ENCODE data around the gene UNC45B. TPM values are rescaled to one million over a fixed set of nuclear protein-coding genes. Genes with fewer than 3 reads are reported as not detected.

Gene UNC45B
- total RNA-seq, 4 donors from 2014 or later, result not detected

DNA sequence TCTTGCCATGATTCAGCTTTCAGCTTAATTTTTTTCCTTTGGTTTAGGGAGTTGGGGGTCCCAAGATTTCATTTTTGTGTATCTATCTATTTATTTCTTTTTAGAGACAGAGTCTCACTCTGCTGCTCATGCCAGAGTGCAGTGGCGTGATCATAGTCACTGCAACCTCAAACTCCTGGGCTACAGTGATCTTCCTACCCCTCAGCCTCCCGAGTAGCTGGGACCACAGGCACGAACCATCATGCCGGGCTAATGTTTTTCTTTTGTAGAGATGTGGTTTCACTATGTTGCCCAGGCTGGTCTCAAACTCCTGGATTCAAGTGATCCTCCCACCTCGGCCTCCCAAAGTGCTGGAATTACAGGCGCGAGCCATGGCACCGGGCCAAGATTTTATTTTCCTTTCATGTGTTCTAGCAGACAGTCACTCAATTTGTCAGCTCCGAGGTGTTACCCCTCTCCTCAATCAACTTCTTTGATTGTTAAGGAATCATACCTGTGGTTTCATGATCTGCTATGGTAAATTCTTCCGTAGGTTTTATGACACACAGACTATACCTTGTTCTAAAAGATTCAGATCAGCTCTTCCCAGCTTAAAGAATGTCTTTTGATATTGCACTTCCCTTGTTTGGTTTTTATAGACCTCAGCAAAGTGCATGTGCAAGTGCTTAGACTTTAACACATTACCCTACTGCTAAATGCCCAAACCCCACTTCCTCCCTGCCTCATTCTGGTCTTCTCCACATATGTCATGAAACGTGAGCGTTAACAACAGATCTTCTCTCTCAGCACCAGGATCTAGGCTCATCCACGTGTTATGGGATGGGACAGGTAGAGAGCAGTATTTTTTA is 13.0 kb downstream of the UNC45B start:
- TF ChIP-seq, protein P1, sequence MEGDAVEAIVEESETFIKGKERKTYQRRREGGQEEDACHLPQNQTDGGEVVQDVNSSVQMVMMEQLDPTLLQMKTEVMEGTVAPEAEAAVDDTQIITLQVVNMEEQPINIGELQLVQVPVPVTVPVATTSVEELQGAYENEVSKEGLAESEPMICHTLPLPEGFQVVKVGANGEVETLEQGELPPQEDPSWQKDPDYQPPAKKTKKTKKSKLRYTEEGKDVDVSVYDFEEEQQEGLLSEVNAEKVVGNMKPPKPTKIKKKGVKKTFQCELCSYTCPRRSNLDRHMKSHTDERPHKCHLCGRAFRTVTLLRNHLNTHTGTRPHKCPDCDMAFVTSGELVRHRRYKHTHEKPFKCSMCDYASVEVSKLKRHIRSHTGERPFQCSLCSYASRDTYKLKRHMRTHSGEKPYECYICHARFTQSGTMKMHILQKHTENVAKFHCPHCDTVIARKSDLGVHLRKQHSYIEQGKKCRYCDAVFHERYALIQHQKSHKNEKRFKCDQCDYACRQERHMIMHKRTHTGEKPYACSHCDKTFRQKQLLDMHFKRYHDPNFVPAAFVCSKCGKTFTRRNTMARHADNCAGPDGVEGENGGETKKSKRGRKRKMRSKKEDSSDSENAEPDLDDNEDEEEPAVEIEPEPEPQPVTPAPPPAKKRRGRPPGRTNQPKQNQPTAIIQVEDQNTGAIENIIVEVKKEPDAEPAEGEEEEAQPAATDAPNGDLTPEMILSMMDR (IDR thresholded peaks at IDR 0.05), result no peak
- TF ChIP-seq POLR2A (IDR thresholded peaks at IDR 0.05), result no peak
- Histone ChIP-seq H3K27ac (no peak overlapping the region), H3K9me3 (no peaks in the 10 kb centered on the region), H3K4me3 (no peak overlapping the region), H3K4me1 (peaks cover 0 to 8% (median 3%) of the 10 kb centered on the region in 3 donors), H3K36me3 (no peaks in the 10 kb centered on the region), H3K27me3 (peaks cover 0 to 16% (median 0%) of the 10 kb centered on the region in 4 donors)
- intact Hi-C loops (cut with DNase I), result no loop called here
- 70 to 73% methylated on average over 13 of the region's 13 CpGs for WGBS, 2 donors
- DNase-seq, result no peak

- intact Hi-C loops (cut with DNase I), result no loop called here
- H3K27me3 ChIP-seq, result peaks cover 0 to 11% (median 0%) of the 10 kb centered on the region in 4 donors
- no peaks in the 10 kb centered on the region for H3K9me3 ChIP-seq
- no peak overlapping the region for H3K27ac ChIP-seq
- whole genome bisulfite sequencing, 2 donors, result 68 to 73% methylated on average over 3 of the region's 3 CpGs
- no peak overlapping the region for H3K4me3 ChIP-seq
- peaks cover 0 to 8% (median 3%) of the 10 kb centered on the region in 3 donors for H3K4me1 ChIP-seq
- DNase-seq, result no peak
- H3K36me3 ChIP-seq, result no peaks in the 10 kb centered on the region
- TF ChIP-seq, protein P1 (IDR thresholded peaks at IDR 0.05), result no peak
- TF ChIP-seq POLR2A (IDR thresholded peaks at IDR 0.05), result no peak
These were observed 13.7 kb downstream of the UNC45B start for GRCh38 chr17:35161281-35161761.

- Histone ChIP-seq H3K4me3 (no peak overlapping the region), H3K36me3 (no peaks in the 10 kb centered on the region), H3K27me3 (peaks cover 0 to 14% (median 0%) of the 10 kb centered on the region in 4 donors), H3K4me1 (peaks cover 0 to 8% (median 3%) of the 10 kb centered on the region in 3 donors), H3K9me3 (no peaks in the 10 kb centered on the region), H3K27ac (no peak overlapping the region)
- TF ChIP-seq, protein P1 (IDR thresholded peaks at IDR 0.05), result no peak
- no peak for TF ChIP-seq POLR2A (IDR thresholded peaks at IDR 0.05)
- DNase-seq, result no peak
- WGBS, 2 donors, result 77 to 85% methylated on average over 4 of the region's 4 CpGs
- intact Hi-C loops (cut with DNase I), result no loop called here
These were observed 15.1 kb downstream of the UNC45B start for GRCh38 chr17:35162755-35163154.

- intact Hi-C loops (cut with DNase I), result no loop called here
- TF ChIP-seq, protein P1 (IDR thresholded peaks at IDR 0.05), result no peak
- no peak for TF ChIP-seq POLR2A (IDR thresholded peaks at IDR 0.05)
- Histone ChIP-seq H3K36me3 (no peaks in the 10 kb centered on the region), H3K4me1 (peaks cover 0 to 8% (median 3%) of the 10 kb centered on the region in 3 donors), H3K27ac (no peak overlapping the region), H3K9me3 (no peaks in the 10 kb centered on the region), H3K27me3 (peaks cover 0 to 14% (median 0%) of the 10 kb centered on the region in 4 donors), H3K4me3 (no peak overlapping the region)
- 84 to 100% methylated on average over 3 to 7 of the region's 7 CpGs for WGBS, 2 donors
- DNase-seq, result no peak
These were observed 16.3 kb downstream of the UNC45B start for GRCh38 chr17:35163886-35164285.

GRCh38 chr17:35164716-35165115 is 17.1 kb downstream of the UNC45B start:
- Histone ChIP-seq H3K27me3 (peaks cover 0 to 14% (median 0%) of the 10 kb centered on the region in 4 donors), H3K9me3 (no peaks in the 10 kb centered on the region), H3K4me3 (no peak overlapping the region), H3K4me1 (peaks cover 0 to 8% (median 3%) of the 10 kb centered on the region in 3 donors), H3K27ac (no peak overlapping the region), H3K36me3 (no peaks in the 10 kb centered on the region)
- 64 to 78% methylated on average over 5 of the region's 5 CpGs for WGBS, 2 donors
- intact Hi-C loops (cut with DNase I), result no loop called here
- TF ChIP-seq POLR2A (IDR thresholded peaks at IDR 0.05), result no peak
- no peak for DNase-seq

Data from esophagus squamous epithelium (tissue), 5 donors.